ENCODE measurements around the gene SENP7.

DNA sequence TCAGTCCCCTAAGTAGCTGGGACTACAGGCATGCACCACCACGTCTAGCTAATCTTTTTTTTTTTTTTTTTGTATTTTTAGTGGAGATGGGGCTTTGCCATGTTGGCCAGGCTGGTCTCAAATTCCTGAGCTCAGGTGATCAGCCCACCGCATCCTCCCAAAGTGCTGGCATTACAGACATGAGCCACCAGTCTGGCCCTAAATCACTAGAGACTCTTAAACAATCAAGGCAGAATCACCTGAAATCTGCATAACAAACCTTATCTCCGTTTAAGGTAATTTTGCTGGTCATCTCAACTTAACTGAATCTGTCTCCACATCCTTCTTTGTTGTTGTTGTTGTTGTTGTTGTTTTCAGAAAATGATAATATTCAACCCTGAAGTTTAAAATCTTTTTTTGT is 43.1 kb upstream of the SENP7 start:
- TF ChIP-seq, protein P1, sequence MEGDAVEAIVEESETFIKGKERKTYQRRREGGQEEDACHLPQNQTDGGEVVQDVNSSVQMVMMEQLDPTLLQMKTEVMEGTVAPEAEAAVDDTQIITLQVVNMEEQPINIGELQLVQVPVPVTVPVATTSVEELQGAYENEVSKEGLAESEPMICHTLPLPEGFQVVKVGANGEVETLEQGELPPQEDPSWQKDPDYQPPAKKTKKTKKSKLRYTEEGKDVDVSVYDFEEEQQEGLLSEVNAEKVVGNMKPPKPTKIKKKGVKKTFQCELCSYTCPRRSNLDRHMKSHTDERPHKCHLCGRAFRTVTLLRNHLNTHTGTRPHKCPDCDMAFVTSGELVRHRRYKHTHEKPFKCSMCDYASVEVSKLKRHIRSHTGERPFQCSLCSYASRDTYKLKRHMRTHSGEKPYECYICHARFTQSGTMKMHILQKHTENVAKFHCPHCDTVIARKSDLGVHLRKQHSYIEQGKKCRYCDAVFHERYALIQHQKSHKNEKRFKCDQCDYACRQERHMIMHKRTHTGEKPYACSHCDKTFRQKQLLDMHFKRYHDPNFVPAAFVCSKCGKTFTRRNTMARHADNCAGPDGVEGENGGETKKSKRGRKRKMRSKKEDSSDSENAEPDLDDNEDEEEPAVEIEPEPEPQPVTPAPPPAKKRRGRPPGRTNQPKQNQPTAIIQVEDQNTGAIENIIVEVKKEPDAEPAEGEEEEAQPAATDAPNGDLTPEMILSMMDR (IDR thresholded peaks at IDR 0.05) = no peak
- TF ChIP-seq POLR2A (IDR thresholded peaks at IDR 0.05) = no peak

Data from Peyer's patch (tissue), 4 donors.